GM12892 (cell line): ENCODE data around the gene ZNF140. TPM values are rescaled to one million over a fixed set of nuclear protein-coding genes. Genes with fewer than 3 reads are reported as not detected.
A peak's percentile ranks its signal among the peaks of the same experiment; 100 is the strongest.

Source experiments
- DNase-seq: peaks from one replicate; pipeline ENCODE4 v3.0.0; 2011; ENCODE audit not compliant: insufficient read length
- FAIRE-seq: peaks from 2 replicates; lab custom pipeline; 2011; peaks lifted over from hg19 to GRCh38; lab: Jason Lieb, UNC
- POLR2A ChIP-seq: IDR thresholded peaks from 2 replicates; pipeline ENCODE4 v1.6.1; 2011; ENCODE audit warnings: low read depth, low read length, control low read depth
- POLR2AphosphoS5 ChIP-seq: IDR thresholded peaks from 2 replicates; pipeline ENCODE4 v1.6.1; 2011; ENCODE audit warnings: low read depth, low read length, control low read depth
- TAF1 ChIP-seq: IDR thresholded peaks from 2 replicates; pipeline ENCODE4 v1.6.1; 2011; ENCODE audit warnings: low read depth, mild to moderate bottlenecking, control low read depth, low read length, borderline replicate concordance
- polyA plus RNA-seq: library from polyadenylated mRNA; unstranded; fragments of >200 nt; gene quantifications from one replicate; pipeline ENCODE4 v1.2.1, GENCODE V29; 2012; ENCODE audit warnings: missing spikeins, inconsistent platforms; ENCODE audit not compliant: missing spikeins

The ZNF140 gene
- 11.2 TPM for polyA plus RNA-seq

- DNase-seq, result peak; percentile 64
- TF ChIP-seq POLR2A, result peak; percentile 63
- TF ChIP-seq POLR2AphosphoS5, result peak; percentile 68
- no peak for TF ChIP-seq TAF1
Observed at GRCh38 chr12:133080368-133081158, at the start of gene ZNF140. TSS of gene ZNF140 (plus strand) at chr12:133080923. CDS start at chr12:133081321, 398 bp downstream.

DNA sequence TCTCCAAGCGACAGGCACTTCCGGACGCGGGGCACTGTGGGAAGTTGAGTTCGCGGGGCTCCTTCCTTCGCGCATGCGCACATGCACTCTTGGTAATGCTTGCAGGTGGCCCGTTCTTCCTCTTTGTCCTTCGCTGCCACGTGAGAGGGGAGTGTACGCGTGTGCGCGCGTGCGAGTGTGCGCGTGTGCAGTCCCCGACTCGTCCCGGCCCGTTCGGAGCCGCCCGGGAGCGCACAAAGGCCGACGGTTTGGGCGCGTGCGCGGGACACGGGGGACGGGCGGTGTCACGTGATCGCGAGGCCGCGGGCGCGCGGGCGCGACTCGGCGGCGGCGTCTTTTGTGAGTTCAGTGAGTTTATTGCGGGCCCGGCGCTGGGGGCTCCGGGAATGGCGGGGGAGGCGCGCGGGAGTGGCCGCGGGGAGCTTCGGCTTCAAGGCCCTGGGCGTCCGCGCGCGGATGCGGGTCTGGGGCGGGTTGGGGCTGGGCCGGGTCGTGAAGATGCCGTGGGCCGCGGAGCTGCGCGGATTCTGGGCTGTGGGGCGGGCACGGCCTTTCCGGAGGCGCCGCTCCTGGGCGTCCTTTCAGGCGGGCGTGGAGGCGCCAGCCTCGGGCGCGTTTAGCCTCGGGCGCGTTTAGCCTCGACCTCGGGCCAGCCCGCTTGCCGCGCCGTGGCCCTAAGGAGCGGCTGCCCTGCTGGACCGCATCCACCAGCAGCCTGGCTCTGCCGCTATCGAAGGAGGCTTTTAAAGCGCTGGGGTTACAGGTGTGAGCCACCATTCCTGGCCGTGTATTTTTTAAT lies 43.3 kb upstream of the ZNF140 start, which contains the start of gene ZNF84:
TSS of gene ZNF84 (plus strand) at position 303 of the 799 bp plus-strand sequence. CDS start 3,959 bp downstream, outside the sequence.
- TF ChIP-seq TAF1 (no peak; the same call in 1 of the 2 replicates), POLR2A (peak; percentile 78), POLR2AphosphoS5 (peak; percentile 61; the same call in 1 of the 2 replicates)
- FAIRE-seq (peak; percentile 99), DNase-seq (peak; percentile 75)

More at GRCh38 chr12:133080368-133081158, at the start of gene ZNF140:
- peak; percentile 76 for FAIRE-seq

- TF ChIP-seq POLR2A (no peak), POLR2AphosphoS5 (no peak), TAF1 (no peak)
- no peak for FAIRE-seq
Observed at GRCh38 chr12:133038118-133038709, 42.5 kb upstream of the ZNF140 start.

GRCh38 chr12:133046698-133047097 lies 34.0 kb upstream of the ZNF140 start:
- TF ChIP-seq POLR2AphosphoS5 (no peak), TAF1 (no peak), POLR2A (no peak)
- FAIRE-seq, result no peak
- DNase-seq, result no peak

More at GRCh38 chr12:133038118-133038709, 42.5 kb upstream of the ZNF140 start:
- DNase-seq, result no peak

DNA sequence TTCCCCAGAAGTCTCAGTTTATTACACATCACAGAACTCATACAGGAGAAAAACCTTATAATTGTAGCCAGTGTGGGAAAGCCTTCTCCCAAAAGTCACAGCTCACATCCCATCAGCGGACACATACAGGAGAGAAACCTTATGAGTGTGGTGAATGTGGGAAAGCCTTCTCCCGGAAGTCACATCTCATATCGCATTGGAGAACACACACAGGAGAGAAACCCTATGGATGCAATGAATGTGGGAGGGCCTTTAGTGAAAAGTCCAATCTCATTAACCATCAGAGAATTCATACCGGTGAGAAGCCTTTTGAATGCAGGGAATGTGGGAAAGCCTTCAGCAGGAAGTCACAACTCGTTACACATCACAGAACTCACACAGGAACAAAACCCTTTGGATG lies 23.3 kb upstream of the ZNF140 start:
- FAIRE-seq, result no peak
- TF ChIP-seq TAF1, result no peak
- 0 out of 2 replicates have a peak, but pooled peaks have one; percentile 33 for TF ChIP-seq POLR2AphosphoS5
- no peak for TF ChIP-seq POLR2A
- no peak for DNase-seq

DNA sequence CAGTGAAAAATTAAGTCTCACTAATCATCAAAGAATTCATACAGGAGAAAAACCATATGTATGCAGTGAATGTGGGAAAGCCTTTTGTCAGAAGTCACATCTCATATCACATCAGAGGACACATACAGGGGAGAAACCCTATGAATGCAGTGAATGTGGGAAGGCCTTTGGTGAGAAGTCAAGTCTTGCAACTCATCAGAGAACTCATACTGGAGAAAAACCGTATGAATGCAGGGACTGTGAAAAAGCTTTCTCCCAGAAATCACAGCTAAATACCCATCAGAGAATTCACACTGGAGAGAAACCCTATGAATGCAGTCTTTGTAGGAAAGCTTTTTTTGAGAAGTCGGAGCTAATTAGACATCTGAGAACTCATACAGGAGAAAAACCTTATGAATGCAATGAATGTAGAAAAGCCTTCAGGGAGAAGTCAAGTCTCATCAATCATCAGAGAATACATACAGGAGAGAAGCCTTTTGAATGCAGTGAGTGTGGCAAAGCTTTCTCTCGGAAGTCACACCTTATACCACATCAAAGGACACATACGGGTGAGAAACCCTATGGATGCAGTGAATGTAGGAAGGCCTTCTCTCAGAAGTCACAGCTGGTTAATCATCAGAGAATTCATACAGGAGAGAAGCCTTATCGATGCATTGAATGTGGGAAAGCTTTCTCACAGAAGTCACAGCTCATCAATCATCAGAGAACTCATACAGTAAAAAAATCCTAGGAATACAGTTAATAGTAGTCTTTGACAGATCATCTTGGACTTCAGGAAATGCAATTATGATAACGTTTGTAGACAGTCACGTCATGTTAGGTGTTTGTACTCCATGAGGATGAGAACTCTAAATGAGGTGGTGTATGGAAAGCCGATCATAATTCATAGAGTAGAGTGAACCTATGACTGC lies 22.3 kb upstream of the ZNF140 start:
- TF ChIP-seq POLR2AphosphoS5 (no peak), TAF1 (no peak), POLR2A (no peak)
- no peak for FAIRE-seq
- no peak for DNase-seq

GRCh38 chr12:133061954-133062353 lies 18.8 kb upstream of the ZNF140 start:
- no peak for FAIRE-seq
- TF ChIP-seq POLR2A, result no peak
- TF ChIP-seq POLR2AphosphoS5, result no peak
- TF ChIP-seq TAF1, result no peak
- DNase-seq, result no peak

GRCh38 chr12:133063556-133063955 lies 17.2 kb upstream of the ZNF140 start:
- TF ChIP-seq POLR2AphosphoS5, result no peak
- no peak for TF ChIP-seq TAF1
- TF ChIP-seq POLR2A, result no peak
- FAIRE-seq (no peak), DNase-seq (no peak)

- no peak for FAIRE-seq
- DNase-seq, result no peak
Observed at GRCh38 chr12:133073836-133074235, 6.9 kb upstream of the ZNF140 start.

DNA sequence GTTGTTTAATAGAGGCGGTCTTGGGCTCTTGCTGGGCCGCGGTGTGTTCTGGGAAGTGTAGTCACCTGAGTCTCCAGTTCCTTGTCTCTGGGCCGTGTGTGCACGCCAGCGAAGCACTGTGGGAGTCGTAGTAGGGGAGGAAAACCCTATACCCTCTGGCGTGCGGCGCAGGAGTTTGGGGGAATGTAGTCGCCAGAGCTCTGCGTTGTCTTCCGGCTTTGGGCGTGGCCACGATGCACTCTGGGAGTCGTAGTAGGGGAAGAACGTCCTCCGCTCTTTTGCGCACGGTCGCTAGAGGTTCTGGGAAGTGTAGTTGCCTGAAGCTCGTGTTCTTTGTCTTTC lies 726 bp upstream of the ZNF140 start:
- DNase-seq (peak; percentile 47), FAIRE-seq (peak; percentile 96)
- no peak for TF ChIP-seq POLR2A
- TF ChIP-seq TAF1, result 0 out of 2 replicates have a peak, but pooled peaks have one; percentile 35

More at GRCh38 chr12:133073836-133074235, 6.9 kb upstream of the ZNF140 start:
- no peak for TF ChIP-seq POLR2A
- no peak for TF ChIP-seq TAF1
- no peak for TF ChIP-seq POLR2AphosphoS5

DNA sequence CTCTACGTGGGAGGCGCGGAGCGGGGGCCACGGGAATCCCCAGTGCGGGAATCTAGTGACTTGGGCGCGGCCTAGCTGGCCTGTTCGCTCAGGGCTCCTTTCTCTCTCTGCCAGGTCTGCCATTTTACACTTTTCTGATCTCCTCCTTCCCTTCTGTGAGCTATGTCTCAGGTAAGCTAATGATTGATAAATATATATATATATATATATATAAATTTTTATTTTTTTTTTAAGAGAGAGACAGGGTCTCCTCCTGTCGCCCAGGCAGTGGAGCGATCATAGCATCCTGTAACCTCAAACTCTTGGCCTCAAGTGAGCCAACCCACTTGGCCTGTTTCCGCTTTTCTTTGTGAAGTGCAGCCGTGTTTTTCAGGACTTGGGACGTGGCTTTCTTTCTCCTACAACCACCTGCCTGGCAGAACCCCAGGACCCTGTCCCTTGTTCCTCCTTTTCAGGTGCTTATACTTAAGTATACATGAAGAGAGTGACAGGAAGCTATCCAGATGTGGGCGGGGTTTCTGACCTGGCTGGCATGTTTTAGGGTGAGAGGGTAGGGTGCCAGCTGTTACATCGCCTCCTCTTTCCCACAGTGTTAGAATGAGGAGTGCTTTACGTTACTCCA lies 547 bp downstream of the ZNF140 start:
- TF ChIP-seq POLR2AphosphoS5 (no peak), TAF1 (no peak), POLR2A (no peak)
- DNase-seq, result no peak
- peak; percentile 24 for FAIRE-seq
